BLaER1 treated with 17β-estradiol and CSF1 and Interleukin-3, amounts not matched to agents 10 nM and 100 nM (cell line): Measurements from ENCODE around the gene KMT2C.
A peak's percentile ranks its signal among the peaks of the same experiment; 100 is the strongest.

Experiments used
- H3K27ac ChIP-seq, 11 experiments: shearing (Covaris generic); formaldehyde crosslinking; 2 replicates each; pipeline ENCODE4 v1.8.1; 2022
- H3K27me3 ChIP-seq, 11 experiments: shearing (Covaris generic); formaldehyde crosslinking; 2 replicates each; pipeline ENCODE4 v1.8.1; 2022
- H3K36me3 ChIP-seq, 11 experiments: shearing (Covaris generic); formaldehyde crosslinking; 2 replicates each; pipeline ENCODE4 v1.8.1; 2022
- H3K4me1 ChIP-seq, 10 experiments: shearing (Covaris generic); formaldehyde crosslinking; 2 replicates each; pipeline ENCODE4 v1.8.1; 2022
- H3K4me2 ChIP-seq, 11 experiments: shearing (Covaris generic); formaldehyde crosslinking; 2 replicates each; pipeline ENCODE4 v1.8.1; 2022
- H3K4me3 ChIP-seq, 10 experiments: shearing (Covaris generic); formaldehyde crosslinking; 2 replicates each; pipeline ENCODE4 v1.8.1; 2022
- H3K9ac ChIP-seq, 11 experiments: shearing (Covaris generic); formaldehyde crosslinking; 2 replicates each; pipeline ENCODE4 v1.8.1; 2022
- H3K9me3 ChIP-seq, 11 experiments: shearing (Covaris generic); formaldehyde crosslinking; replicated peaks in 1 of 11; 2 replicates each; pipeline ENCODE4 v1.8.1; 2022
- H4K20me1 ChIP-seq, 11 experiments: shearing (Covaris generic); formaldehyde crosslinking; 2 replicates each; pipeline ENCODE4 v1.8.1; 2022
- Cebpa-rat ChIP-seq, 11 experiments: shearing (Covaris generic); IDR thresholded peaks; 2 replicates each; pipeline ENCODE4 v1.8.1; 2022

KMT2C gene

DNA sequence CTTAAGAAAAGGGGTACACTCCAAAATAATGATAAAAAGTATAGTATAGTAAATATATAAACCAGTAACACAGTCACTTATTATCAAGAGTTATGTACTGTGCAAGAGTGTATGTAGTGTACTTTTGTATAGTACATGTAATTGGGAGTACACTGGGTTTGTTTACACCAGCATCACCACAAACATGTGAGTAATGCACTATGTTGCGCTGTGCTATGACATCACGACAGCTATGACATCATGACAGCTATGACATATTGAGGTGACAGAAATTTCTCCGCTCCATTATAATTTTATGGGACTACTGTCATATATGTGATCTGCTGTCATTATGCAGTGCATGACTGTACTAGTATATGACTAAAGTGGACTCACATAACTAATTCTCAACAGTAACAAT, 84.6 kb downstream of the KMT2C start:
- no peak overlapping the region for H3K9ac ChIP-seq
- H3K4me1 ChIP-seq = peaks cover 0 to 6% (median 0%) of the 10 kb centered on the region in 10 experiments; a peak in 2 of 20 replicates
- peaks cover 92 to 100% (median 99%) of the 10 kb centered on the region in 11 experiments for H3K36me3 ChIP-seq
- no peaks in the 10 kb centered on the region for H3K27me3 ChIP-seq
- H3K27ac ChIP-seq = no peak overlapping the region
- peaks cover 0 to 98% (median 6%) of the 10 kb centered on the region in 11 experiments; a peak in 9 of 22 replicates for H4K20me1 ChIP-seq
- H3K9me3 ChIP-seq = peaks cover 27 to 92% (median 75%) of the 10 kb centered on the region in 11 experiments
- no peak for TF ChIP-seq Cebpa-rat (IDR thresholded peaks at IDR 0.05)
- no peak overlapping the region for H3K4me2 ChIP-seq
- no peak overlapping the region for H3K4me3 ChIP-seq

DNA sequence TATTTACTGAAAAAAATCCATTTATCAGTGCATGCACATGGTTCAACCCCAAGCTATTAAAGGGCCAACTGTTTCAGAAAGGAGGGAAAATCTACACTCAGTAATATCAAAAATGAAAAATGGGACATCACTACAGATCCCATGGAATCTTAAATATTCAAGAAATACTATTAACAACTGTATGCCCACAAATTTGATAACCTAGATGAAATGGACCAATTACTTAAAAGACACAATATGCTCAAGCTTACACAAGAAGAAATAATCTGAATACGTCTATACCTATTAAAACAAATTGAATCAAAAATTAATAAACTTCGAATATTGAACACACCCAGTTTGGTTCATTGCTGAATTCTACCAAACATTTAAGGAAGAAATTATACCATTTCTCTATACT, 87.9 kb downstream of the KMT2C start:
- H3K27me3 ChIP-seq = no peaks in the 10 kb centered on the region
- peaks cover 27 to 72% (median 58%) of the 10 kb centered on the region in 11 experiments for H3K9me3 ChIP-seq
- no peak overlapping the region for H3K27ac ChIP-seq
- peaks cover 0 to 25% (median 13%) of the 10 kb centered on the region in 10 experiments; a peak in 13 of 20 replicates for H3K4me1 ChIP-seq
- H3K9ac ChIP-seq = no peak overlapping the region
- H3K36me3 ChIP-seq = peaks cover 70 to 97% (median 81%) of the 10 kb centered on the region in 11 experiments
- H3K4me2 ChIP-seq = no peak overlapping the region
- no peak overlapping the region for H3K4me3 ChIP-seq
- no peak for TF ChIP-seq Cebpa-rat (IDR thresholded peaks at IDR 0.05)
- peaks cover 11 to 98% (median 32%) of the 10 kb centered on the region in 11 experiments; a peak in 18 of 22 replicates for H4K20me1 ChIP-seq

DNA sequence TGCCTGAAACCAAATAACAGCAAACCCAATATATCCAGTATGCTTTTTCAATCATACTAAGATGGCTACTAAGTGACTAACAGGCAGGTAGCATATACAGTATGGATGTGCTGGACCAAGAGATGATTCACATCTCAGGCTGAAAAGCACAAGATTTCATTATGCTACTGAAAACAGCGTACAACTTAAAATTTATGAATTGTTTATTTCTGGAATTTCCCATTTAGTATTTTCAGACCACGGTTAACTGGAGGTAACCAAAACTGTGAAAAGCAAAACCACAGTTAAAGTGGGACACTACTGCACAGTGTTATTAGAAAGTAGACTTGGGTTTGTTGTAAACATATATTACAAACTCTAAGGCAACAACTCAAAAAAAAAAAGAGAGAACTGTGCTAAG, 91.5 kb downstream of the KMT2C start:
- H3K4me2 ChIP-seq = peak overlapping the region in 5 of 11 experiments; percentile 1 to 35 (median 17); a peak in 6 of 22 replicates
- peaks cover 17 to 41% (median 29%) of the 10 kb centered on the region in 11 experiments for H3K9me3 ChIP-seq
- no peaks in the 10 kb centered on the region for H3K27me3 ChIP-seq
- no peak overlapping the region for H3K27ac ChIP-seq
- peaks cover 19 to 53% (median 34%) of the 10 kb centered on the region in 10 experiments for H3K4me1 ChIP-seq
- no peak for TF ChIP-seq Cebpa-rat (IDR thresholded peaks at IDR 0.05)
- H3K4me3 ChIP-seq = no peak overlapping the region
- peaks cover 36 to 68% (median 45%) of the 10 kb centered on the region in 11 experiments for H3K36me3 ChIP-seq
- peaks cover 40 to 100% (median 59%) of the 10 kb centered on the region in 11 experiments; a peak in 21 of 22 replicates for H4K20me1 ChIP-seq
- H3K9ac ChIP-seq = no peak overlapping the region

DNA sequence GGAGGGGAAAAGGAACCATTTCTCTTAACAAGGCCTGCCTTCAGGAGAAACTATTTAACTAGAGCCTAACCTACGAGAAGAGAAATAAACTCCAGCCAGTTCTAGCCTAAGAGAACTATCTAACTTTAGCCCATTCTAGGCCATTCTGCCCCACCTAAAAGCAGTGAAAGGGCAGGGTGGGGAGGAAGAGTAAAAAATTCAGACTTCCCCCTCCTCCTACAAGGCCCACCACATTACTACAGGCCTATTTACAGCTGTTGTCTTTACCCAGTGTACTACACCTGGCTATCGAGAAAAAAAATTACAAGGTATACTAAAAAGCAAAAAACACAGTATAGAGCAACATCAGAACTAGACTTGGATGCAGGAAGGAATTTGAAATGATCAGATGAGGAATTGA, 93.0 kb downstream of the KMT2C start:
- Histone ChIP-seq H3K27ac (peak overlapping the region in 2 of 11 experiments; percentile 7 to 8; a peak in 1 of 22 replicates), H3K4me1 (peaks cover 19 to 57% (median 34%) of the 10 kb centered on the region in 10 experiments), H3K9ac (0 out of 22 replicates have a peak overlapping the region, but pooled peaks of 1 of the 11 experiments have one; percentile 35), H4K20me1 (peaks cover 48 to 100% (median 68%) of the 10 kb centered on the region in 11 experiments; a peak in 21 of 22 replicates), H3K4me2 (peak overlapping the region in 3 of 11 experiments; percentile 4 to 7 (median 5); a peak in 4 of 22 replicates), H3K27me3 (no peaks in the 10 kb centered on the region), H3K4me3 (no peak overlapping the region), H3K9me3 (peaks cover 2 to 27% (median 14%) of the 10 kb centered on the region in 11 experiments; a peak in 20 of 22 replicates), H3K36me3 (peaks cover 21 to 53% (median 30%) of the 10 kb centered on the region in 11 experiments)
- TF ChIP-seq Cebpa-rat (IDR thresholded peaks at IDR 0.05) = no peak

DNA sequence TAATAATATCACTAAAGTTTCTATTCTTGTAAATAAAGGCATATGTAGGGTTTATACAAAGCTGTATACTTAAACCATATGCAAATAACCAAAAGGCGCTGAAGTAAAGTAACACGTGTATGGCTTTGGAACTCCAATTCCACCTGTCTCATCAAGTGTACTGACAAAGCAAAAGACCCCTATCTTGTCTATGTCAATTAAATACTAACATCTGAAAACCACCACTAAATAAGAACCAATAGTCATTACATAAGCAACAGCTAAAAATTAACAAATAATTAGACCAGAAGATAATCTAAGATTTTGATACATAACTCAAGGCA, 93.9 kb downstream of the KMT2C start:
- H3K4me3 ChIP-seq = no peak overlapping the region
- H3K9ac ChIP-seq = no peak overlapping the region
- no peak for TF ChIP-seq Cebpa-rat (IDR thresholded peaks at IDR 0.05)
- H3K4me1 ChIP-seq = peaks cover 26 to 66% (median 41%) of the 10 kb centered on the region in 10 experiments
- H3K4me2 ChIP-seq = peak overlapping the region in 7 of 11 experiments; percentile 33 to 71 (median 59); a peak in 11 of 22 replicates
- peaks cover 54 to 100% (median 77%) of the 10 kb centered on the region in 11 experiments; a peak in 21 of 22 replicates for H4K20me1 ChIP-seq
- H3K27me3 ChIP-seq = no peaks in the 10 kb centered on the region
- peaks cover 0 to 17% (median 8%) of the 10 kb centered on the region in 11 experiments; a peak in 9 of 22 replicates for H3K9me3 ChIP-seq
- peaks cover 13 to 44% (median 21%) of the 10 kb centered on the region in 11 experiments for H3K36me3 ChIP-seq
- H3K27ac ChIP-seq = peak overlapping the region in 2 of 11 experiments; percentile 53 to 64; a peak in 2 of 22 replicates

DNA sequence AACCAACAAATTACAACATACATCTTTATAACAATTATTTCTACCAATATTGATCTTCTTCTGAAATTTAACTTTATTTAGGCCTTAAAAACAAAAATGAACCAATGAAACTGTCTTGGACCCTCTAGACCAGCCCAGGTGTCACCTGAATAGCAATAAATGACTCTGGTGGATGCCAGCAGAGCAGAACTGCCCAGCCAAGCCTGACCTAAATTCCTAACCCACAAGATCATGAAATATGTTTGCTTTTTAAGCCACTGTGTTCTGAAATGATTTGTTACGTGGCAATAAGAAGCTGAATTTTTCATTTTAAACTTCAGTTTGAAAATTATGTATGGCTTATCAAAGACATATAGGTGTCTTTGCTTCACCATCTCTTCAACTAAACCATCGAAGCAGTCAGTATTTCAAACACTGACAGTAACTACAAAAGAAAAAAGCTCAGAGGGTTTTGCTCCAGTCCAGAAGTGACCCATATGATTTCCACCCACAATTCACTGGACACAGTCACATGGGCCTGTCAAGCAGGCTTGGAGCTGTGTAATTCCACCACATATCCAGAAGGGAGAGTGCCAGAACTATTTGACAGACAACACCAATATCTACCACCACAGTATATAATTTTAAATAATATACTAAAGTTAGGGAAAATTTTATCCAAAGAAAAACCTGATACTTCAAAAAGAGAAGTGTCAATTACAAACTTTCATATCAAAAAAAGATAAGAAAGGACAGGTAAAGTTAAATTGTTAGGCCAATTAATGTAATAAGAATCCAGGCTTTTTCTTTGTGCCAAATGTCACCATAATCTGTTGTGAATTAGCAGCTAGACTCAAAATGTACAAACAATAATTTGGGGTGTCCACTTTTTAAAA, 94.5 kb downstream of the KMT2C start:
- Histone ChIP-seq H3K36me3 (peaks cover 7 to 38% (median 15%) of the 10 kb centered on the region in 11 experiments), H3K27me3 (no peaks in the 10 kb centered on the region), H3K4me1 (peaks cover 32 to 72% (median 47%) of the 10 kb centered on the region in 10 experiments), H4K20me1 (peaks cover 60 to 100% (median 83%) of the 10 kb centered on the region in 11 experiments; a peak in 21 of 22 replicates), H3K9ac (peak overlapping the region in 7 of 11 experiments; percentile 1 to 38 (median 24); a peak in 6 of 22 replicates), H3K9me3 (peaks cover 0 to 11% (median 8%) of the 10 kb centered on the region in 11 experiments; a peak in 6 of 22 replicates), H3K27ac (peak overlapping the region in 5 of 11 experiments; percentile 35 to 64 (median 53); a peak in 9 of 22 replicates), H3K4me3 (no peak overlapping the region), H3K4me2 (peak overlapping the region; percentile 5 to 71 (median 52); a peak in 17 of 22 replicates)
- no peak for TF ChIP-seq Cebpa-rat (IDR thresholded peaks at IDR 0.05)

DNA sequence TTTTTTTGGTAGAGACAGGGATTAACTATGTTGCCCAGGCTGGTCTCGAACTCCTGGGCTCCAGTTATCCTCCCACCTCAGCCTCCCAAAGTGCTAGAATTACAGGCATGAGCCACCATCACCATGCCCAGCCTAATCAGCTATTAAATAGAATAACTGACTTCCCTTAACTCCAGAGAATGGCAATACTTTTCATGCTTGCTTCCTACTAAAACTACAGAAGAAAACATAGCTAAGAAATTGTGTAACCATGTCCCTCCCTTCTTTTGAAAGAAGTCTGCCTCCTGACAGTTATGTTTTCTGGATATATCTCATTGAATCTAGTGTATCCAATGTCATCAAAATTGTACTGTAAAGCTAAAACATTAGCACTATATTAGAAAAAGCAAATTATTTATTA, 95.6 kb downstream of the KMT2C start:
- Histone ChIP-seq H3K27me3 (no peaks in the 10 kb centered on the region), H3K36me3 (peaks cover 3 to 27% (median 7%) of the 10 kb centered on the region in 11 experiments; a peak in 17 of 22 replicates), H3K4me1 (peaks cover 42 to 82% (median 56%) of the 10 kb centered on the region in 10 experiments), H4K20me1 (peaks cover 62 to 100% (median 89%) of the 10 kb centered on the region in 11 experiments; a peak in 21 of 22 replicates), H3K4me2 (no peak overlapping the region), H3K27ac (peak overlapping the region in 1 of 11 experiments; percentile 64; a peak in 1 of 22 replicates), H3K4me3 (no peak overlapping the region), H3K9me3 (peaks cover 0 to 6% (median 2%) of the 10 kb centered on the region in 11 experiments; a peak in 6 of 22 replicates), H3K9ac (no peak overlapping the region; a peak in 1 of 22 replicates)
- TF ChIP-seq Cebpa-rat (IDR thresholded peaks at IDR 0.05) = no peak

DNA sequence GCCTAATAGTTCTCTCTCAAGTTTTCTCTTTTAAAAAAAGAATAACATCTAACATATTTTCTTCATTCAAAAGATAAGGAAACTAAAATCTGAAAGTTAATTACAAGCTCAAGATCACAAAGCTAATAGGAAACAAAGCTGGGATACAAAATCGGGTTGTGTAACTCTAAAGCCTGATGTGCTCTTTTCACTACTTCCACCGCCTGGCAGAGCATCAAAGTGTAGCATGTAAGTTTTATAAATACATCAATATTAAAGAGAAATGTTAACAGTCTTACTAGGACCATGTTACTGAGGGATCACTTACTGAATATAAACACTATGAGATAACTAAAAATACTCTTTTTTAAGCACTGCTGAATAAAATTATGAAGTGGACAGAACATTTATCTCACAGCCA, 97.2 kb downstream of the KMT2C start:
- TF ChIP-seq Cebpa-rat (IDR thresholded peaks at IDR 0.05) = no peak

More for the DNA sequence above, 97.2 kb downstream of the KMT2C start:
- Histone ChIP-seq H3K4me2 (no peak overlapping the region), H3K27me3 (no peaks in the 10 kb centered on the region), H3K4me3 (no peak overlapping the region), H3K27ac (no peak overlapping the region), H3K36me3 (peaks cover 0 to 27% (median 10%) of the 10 kb centered on the region in 11 experiments; a peak in 10 of 22 replicates), H4K20me1 (peaks cover 62 to 100% (median 92%) of the 10 kb centered on the region in 11 experiments; a peak in 21 of 22 replicates), H3K9ac (no peak overlapping the region), H3K9me3 (0 out of 22 replicates have a peak, but pooled peaks cover 0 to 8% (median 0%) of the 10 kb centered on the region in 11 experiments), H3K4me1 (peaks cover 36 to 74% (median 51%) of the 10 kb centered on the region in 10 experiments)
